AG04449 (cell line): ENCODE measurements around the gene PRDM16.

Experiments used
- CTCF ChIA-PET: fragments of 350-600 bp; formaldehyde crosslinking; extraction: SDS; loops from one replicate; lab custom pipeline; 2021; ENCODE audit warnings: antibody characterized with exemption; lab: Yijun Ruan, JAX
- POLR2A ChIA-PET: fragments of 400-600, 350-600 bp; formaldehyde crosslinking; extraction: SDS; loops from one replicate; lab custom pipeline; 2020; ENCODE audit warnings: antibody characterized with exemption, inconsistent platforms; lab: Yijun Ruan, JAX
- DNase-seq: peaks from one replicate; pipeline ENCODE4 v3.0.0-alpha.2; 2010; ENCODE audit warnings: low read depth, low spot score
- H3K4me3 ChIP-seq: 2 replicates; pipeline ENCODE4 v1.5.1; 2011; ENCODE audit warnings: low read depth, mild to moderate bottlenecking, control low read depth, low read length
- CTCF ChIP-seq: IDR thresholded peaks from one replicate; pipeline ENCODE4 v1.5.1; 2011; ENCODE audit warnings: mild to moderate bottlenecking, moderate library complexity, low read length, control low read depth, inconsistent platforms; ENCODE audit not compliant: insufficient read depth; ENCODE audit errors: missing control alignments

Gene PRDM16

GRCh38 chr1:3436901-3437300 lies 367.9 kb downstream of the PRDM16 start:
- DNase-seq, result no peak
- H3K4me3 ChIP-seq, result no peak overlapping the region
- no peak for TF ChIP-seq CTCF
- ChIA-PET POLR2A (no interaction called here), CTCF (no interaction called here)

GRCh38 chr1:3438661-3439180 lies 369.7 kb downstream of the PRDM16 start:
- no peak for TF ChIP-seq CTCF
- no peak for DNase-seq
- ChIA-PET CTCF (interaction anchor here (2.1 kb wide), 1 partner anchor 15 kb away, joined by 14 read pairs; no protein-coding TSS in a partner anchor), POLR2A (interaction anchor here (0.5 kb wide), 1 partner anchor 38 kb away, joined by 3 read pairs; no protein-coding TSS in a partner anchor)
- H3K4me3 ChIP-seq, result no peak overlapping the region

- CTCF ChIA-PET, result interaction anchor here (1.0 to 2.1 kb wide), 2 partner anchors 13 to 14 kb away, joined by 8 to 14 read pairs; no protein-coding TSS in a partner anchor
- TF ChIP-seq CTCF, result no peak
Observed at GRCh38 chr1:3439346-3440299, 370.6 kb downstream of the PRDM16 start.

GRCh38 chr1:3440300-3440681 lies 371.3 kb downstream of the PRDM16 start:
- ChIA-PET POLR2A (no interaction called here), CTCF (interaction anchor here (1.0 kb wide), 1 partner anchor 12 kb away, joined by 8 read pairs; no protein-coding TSS in a partner anchor)
- H3K4me3 ChIP-seq, result no peak overlapping the region
- DNase-seq, result no peak
- no peak for TF ChIP-seq CTCF

More at GRCh38 chr1:3439346-3440299, 370.6 kb downstream of the PRDM16 start:
- no peak for DNase-seq
- POLR2A ChIA-PET, result no interaction called here
- H3K4me3 ChIP-seq, result no peak overlapping the region

GRCh38 chr1:3440711-3441409 lies 371.9 kb downstream of the PRDM16 start:
- no peak for TF ChIP-seq CTCF
- ChIA-PET CTCF (interaction anchor here (1.0 to 4.8 kb wide), 3 partner anchors 12 to 44 kb away, joined by 6 to 36 read pairs (median 8); no protein-coding TSS in a partner anchor), POLR2A (no interaction called here)
- DNase-seq, result no peak
- H3K4me3 ChIP-seq, result no peak overlapping the region
